IPS-NIHi11 (cell line): ENCODE results near the gene IST1.

ENCODE experiments used
- DNase-seq: peaks from one replicate; pipeline ENCODE4 v3.0.0; 2012; ENCODE audit warnings: mixed read lengths, low spot score

Gene IST1

DNA sequence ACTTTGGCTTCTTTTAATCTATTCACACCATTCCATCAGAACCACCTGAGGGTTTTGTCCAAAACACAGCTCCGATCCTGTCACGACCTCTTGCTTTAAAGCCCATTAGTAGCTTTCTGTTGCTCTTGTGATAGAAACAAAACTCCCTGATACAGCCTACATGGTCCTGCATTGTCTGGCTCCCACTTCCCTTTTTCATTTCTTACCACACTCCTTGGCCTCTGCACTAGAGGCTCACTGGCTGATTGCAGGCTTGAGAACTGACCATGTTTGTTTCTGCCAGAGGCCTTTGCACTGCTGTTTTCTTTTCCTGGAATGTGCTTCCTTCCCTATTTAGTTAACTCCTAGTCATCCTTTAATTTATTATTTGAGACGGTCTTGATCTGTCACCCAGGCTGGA lies 23.7 kb downstream of the IST1 start:
- DNase-seq = no peak

DNA sequence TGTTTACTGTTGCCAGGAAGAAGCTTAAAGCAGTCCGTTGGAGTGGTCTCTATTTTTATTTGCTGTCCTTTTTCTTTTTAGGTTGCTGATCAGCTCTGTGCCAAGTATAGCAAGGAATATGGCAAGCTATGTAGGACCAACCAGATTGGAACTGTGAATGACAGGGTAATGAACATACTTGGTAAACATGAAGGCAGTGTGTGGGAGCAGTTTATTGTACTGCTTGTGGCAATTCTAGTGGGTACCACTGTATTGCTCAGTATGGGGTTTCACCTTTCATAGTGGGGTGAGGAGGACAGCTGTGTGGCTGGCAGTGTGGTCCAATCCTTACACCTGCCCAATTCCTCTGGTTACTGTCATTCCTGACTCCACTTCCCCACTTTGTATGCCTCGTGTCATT lies 25.3 kb downstream of the IST1 start:
- DNase-seq = no peak

DNA sequence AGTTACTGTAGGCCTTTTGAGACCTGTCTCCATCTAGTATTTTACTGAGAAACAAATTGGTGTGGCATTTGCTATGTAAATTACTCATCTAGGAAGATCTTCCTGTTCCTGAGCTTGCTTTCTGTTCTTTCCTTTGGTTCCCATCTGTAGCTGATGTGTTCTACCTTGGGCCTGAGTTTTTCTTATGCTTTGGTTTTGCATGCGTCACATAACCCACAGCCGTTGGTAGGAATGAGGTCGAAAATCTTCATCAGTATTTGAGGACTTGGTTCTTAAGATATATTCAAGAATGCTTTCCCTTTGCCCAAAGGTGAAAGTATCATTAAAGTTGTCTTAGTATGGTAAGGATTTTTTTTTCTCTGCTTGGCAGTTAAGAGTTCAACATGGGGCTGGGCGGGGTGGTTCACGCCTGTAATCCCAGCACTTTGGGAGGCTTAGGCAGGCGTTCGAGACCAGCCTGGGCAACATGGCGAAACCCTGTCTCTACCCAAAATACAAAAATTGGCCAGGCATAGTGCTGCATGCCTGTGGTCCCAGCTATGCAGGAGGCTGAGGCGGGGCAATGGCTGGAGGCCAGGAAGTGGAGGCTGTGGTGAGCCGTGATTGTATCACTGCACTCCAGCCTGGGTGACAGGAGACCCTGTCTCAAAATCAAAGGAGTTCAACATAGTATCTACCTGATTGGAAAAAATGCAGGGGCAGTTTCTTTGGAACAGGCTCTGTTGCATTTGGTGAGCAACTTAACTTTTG lies 28.8 kb downstream of the IST1 start:
- no peak for DNase-seq

DNA sequence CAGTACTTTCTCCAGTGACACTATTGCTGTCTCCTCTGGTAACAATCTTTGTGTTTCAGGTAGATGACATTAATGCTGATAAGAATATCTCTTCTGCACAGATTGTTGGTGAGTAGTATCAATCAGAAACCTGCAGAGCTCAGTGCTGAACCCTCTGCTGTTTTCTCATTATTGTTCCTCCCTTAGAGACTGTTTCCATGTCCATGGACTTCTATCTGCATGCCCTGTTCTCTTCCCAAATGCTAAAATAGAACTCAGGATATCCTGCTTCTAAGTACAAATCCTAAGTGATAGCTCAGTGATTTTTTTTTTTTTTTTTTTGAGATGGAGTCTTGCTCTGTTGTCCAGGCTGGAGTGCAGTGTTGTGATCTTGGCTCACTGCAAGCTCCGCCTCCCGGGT lies 29.4 kb downstream of the IST1 start:
- no peak for DNase-seq

DNA sequence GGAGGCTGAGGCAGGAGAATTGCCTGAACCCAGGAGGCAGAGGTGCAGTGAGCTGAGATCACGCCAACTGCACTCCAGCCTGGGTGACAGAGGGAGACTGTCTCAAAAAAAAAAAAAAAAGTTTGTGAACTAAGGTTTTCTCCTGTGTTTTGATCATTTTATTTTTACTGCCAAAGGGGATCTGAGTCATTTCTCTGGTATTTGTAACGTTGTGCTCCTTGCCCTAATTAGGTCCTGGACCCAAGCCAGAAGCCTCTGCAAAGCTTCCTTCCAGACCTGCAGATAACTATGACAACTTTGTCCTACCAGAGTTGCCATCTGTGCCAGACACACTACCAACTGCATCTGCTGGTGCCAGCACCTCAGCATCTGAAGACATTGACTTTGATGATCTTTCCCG lies 32.1 kb downstream of the IST1 start:
- DNase-seq = no peak

DNA sequence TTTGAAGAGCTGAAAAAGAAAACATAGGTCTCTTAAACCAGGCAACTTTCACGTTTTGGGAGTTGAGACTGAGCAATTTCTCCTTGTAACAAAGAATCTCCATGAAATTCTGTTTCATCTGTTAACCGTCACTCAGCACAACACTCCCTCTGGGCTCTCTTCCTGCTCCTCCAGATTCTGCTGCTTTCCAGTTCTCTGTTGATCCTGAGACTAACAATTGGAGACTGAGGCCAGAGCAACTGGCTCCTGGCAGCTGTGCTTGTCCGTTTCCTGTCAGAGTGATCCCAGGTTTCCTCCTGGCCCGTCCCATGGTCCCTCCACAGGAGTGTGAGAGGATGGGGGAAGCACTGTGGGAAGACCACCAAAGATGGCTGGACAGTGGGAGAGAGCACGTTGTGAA lies 32.5 kb downstream of the IST1 start:
- no peak for DNase-seq

DNA sequence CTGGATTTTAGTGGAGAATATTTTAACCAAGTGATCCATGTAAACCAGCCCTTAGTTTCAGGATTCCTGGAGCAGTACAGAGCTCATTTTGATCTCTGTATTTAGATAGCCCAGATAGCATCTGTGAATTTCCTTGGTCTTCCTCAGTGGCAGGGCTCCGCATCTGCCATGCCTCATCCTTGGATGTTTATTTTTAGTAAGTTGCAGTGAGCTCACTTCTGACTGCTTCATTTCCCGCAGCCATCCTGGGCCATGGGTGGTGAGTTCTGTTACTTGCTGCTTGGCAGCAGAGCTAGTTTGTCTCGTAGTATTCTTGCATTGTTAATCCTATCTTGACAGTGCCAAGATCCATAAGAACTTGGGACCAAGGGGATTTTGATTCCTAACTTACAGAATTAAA lies 33.7 kb downstream of the IST1 start:
- no peak for DNase-seq

DNA sequence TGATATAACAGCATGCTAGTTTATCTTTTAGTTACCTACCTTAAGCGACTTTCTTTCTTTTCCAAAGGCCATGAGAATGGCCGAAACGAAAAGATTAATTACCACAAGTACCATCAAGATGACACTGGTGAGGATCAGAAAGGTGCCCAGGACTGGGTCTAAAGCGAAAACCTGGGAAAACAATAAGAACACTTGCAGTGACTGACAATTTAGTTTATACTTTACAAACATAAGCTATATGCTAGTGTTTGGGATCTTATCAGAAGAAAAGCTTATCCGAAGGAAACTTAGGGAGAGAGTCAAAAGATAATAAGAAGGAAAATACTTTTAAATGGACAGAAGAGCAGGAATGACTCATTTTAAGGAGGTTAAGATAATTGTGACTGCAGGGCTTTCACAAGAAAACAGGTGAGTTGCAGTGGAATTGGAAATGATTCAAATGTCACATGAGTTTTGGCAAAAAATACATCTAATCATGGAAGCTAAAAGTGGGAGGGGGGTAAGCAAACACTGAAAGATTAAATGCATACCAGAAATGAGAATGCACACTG lies 34.8 kb downstream of the IST1 start:
- no peak for DNase-seq

DNA sequence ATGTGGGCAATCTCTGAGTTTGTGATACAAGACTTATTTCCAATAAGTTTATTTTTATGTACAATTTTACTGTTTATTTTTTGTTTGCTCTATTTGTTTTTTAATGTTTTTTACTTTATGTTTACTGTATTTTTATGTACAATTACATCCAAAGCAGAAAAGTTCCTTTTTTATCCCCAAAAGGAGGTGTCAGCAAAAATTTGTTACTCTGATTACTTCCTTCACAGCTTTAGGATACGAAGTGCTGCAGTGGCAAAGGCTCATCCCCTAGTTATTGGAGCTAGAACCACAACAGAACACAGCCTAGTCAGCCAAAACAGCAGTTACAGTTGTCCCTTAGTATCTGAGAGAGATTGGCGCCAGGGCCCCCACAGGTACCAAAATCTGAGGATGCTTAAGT lies 35.7 kb downstream of the IST1 start:
- DNase-seq = no peak

DNA sequence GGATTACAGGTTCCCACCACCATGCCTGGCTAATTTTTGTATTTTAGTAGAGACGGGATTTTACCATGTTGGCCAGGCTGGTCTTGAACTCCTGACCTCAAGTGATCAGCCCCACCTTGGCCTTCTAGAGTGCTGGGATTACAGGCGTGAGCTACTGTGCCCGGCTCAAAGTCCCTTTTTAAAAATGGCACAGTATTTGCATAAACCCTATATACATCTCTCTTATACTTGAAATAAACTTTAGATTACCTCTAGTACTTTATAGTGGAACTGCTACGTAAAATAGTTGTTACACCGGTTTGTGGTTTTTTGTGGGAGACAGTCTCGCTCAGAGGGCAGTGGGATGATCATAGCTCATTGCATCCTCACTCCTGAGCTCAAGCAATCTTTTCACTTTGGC lies 36.3 kb downstream of the IST1 start:
- no peak for DNase-seq

DNA sequence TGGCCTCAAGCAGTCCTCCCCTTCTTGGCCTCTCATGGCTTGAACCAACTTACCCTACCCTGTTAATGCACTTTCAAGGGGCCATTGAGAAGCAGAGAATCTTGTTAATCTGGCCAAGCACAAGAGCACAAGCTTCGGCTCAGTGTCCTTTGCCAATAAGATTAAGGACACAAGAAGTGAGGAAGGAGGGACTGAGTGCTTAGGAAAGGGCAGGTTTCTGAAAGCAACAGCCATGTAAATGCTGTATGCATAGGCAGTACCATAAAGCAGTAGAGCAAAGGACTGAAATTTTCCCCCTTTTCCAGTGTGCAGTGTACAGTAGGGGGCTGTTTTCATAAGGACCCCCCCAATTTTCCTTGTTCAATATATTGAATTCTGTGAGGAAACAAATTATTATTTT lies 37.7 kb downstream of the IST1 start:
- DNase-seq = no peak

DNA sequence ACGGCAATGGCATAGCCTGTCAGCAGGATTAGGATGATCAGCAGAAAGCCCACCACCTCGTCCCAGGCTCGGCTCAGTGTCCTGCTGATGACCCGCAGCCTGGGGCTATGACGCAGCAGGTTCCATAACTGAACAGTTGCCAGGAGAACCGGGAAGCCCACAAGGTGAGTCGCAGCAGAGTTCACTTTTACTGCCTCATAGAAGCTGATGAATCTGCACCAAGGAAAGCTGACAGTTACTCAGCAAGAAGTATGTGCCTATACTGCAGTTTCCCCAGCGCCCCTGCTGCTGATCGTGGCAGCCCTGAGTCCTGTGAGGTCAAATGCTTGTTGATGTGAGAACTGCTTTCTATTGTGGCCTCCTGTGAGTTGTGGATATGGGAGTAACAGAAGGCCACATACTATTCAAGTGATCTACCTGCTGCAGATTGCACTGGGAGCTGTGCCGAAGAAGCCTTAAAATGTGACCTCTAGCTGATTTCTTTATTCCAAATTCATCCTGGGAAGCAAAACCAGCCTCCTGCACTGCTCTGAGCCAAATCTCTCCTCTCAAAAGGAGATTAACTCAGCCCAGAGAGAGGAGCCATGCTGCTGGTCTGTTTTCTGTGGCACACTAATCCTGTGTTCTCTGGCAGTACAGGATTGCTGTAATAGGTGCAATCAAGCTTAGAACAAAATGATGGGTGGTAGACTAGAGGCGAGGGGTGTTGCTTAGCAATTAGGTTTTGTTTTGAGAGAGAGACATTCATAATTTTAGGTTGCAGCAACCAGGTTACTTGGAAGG lies 38.8 kb downstream of the IST1 start:
- DNase-seq = no peak

DNA sequence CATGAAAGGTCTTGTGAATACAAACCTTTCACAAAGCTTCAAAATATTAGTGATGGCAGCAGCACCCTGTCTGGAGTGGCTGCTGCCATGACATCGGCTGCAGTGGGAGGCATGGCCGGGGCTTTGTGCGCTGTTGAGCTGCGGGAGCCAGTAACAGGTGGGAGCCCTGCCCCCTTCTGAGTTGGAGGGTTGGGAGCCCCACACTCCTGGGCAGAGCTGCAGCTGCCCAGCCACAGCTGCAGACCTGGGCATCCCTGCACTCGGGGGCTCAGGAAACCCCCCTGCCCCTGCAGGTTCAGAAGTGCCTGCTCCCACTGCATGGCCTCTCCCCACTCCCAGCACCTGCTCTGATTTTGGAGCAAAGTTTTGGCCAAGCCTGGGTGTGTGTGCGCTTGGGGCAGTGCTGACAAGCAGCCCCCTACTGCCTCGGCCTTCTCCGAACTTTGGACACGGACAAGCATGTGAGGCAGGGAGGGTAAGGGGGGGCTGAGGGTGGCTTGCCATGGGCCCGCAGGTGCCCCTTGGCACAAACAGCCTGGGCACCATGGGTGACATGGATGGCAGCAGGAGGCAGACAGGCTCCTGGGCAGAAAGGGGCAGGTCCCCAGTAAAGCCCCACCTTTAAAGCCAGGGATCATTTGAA lies 42.7 kb downstream of the IST1 start:
- DNase-seq = no peak

DNA sequence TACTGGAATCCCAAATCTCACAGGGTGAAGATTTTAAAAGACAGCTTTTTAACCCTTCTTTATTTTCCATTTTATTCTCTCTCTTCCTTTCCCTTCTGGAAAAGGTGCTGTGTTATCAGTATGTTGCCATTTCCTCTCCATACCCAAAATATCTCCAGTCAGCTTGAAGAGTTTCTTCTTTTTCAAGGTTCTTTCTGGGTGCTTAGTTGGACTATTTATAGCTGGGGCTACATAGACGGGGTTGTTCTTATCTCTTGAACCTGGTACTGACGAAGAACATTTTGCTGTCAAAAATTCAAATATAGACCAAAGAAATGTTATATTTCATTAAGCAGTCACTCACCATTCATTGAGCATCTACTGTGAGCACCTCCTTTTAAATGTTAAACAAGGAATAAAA lies 48.6 kb downstream of the IST1 start:
- no peak for DNase-seq

DNA sequence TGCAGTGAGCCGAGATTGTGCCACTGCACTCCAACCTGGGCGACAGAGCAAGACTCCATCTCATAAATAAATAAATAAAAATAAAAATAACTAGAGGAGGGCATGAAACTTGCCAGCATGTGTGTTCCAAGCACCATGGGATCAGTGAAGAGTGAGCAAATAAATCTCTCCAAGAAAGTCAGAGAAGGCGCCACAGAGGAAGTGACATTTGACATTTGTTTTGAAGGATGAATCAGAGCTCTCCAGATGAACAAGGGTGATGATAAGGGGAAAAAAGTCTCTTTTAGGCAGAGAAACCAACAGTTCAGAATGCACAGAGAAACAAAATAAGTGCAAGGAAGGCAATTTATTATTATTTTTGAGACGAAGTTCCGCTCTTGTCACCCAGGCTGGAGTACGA lies 50.3 kb downstream of the IST1 start:
- DNase-seq = no peak

DNA sequence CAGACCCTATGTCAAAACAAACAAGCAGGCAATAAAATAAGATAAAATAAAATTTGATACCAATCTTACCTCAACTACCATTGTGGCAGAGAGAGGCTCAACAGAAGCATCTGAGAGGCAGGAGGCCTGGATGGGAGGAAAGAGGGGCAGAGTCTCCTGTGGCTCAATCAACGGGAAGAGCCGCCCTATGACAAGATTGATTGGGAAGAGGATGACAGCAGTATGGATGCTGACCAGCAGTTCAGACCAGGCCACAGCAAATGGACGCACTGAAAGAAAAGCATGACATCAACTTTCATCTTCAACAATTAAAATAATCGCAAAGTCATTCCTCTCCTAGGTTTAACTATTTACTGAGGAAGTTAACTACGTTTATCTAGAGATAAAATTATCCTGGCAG lies 57.5 kb downstream of the IST1 start:
- DNase-seq = no peak

DNA sequence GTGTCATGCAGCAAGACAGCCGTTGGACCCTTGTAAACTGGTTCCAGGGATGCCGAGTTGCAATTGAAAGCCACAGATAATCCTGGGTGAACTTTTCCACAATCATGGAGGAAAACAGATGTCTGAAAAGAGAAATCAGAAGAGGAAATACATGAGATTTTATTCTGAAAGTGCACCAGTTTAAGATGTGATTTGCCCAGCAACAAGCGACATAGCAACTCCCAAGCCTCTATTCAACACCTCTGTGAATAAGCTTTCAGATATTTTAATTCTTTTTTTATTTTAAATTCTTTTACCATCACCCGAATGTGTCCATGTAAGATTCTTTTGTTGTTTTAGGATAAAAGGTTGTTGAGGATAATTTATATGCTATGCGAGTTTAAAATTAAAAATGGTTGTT lies 58.8 kb downstream of the IST1 start:
- DNase-seq = no peak

DNA sequence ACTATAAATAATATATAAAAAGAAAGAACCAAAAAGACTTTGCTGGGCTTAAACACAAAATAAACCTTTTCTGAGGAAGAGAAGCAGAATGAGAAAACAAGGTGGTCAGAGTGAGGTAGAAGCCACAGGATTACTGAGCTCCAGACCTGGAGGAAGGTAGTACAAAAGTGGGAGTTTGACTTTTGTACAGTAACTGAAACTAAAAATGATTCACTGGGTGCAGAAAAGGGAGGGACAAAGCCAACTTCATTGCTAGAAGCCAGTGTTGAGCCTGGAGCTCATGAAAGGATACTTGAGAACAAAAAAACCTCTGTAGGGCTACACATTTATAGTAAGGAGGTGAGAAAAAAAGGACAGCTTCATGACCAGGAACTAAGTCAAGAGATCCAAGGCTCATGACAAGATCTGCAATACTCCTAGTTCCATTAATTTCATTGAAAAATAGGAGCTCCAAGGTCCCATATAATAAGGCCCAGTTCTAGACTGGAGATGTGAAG lies 59.4 kb downstream of the IST1 start:
- DNase-seq = no peak

DNA sequence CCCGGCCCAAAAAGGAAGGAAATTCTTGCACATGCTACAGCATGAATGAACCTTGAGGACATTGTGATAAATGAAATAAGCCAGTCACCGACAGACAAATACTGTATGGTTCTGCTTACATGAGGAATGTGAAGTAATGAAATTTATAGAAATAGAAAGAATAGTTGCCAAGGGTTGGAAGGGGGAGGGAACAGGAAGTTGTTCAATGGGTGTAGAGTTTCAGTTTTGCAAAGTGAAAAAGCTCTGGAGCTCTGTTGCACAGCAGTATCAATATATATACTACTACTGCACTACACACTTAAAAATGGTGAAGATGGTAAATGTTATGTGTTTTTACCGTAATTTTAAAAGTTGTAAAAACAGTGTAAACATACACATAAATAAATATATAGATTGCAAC lies 61.2 kb downstream of the IST1 start:
- DNase-seq = no peak

DNA sequence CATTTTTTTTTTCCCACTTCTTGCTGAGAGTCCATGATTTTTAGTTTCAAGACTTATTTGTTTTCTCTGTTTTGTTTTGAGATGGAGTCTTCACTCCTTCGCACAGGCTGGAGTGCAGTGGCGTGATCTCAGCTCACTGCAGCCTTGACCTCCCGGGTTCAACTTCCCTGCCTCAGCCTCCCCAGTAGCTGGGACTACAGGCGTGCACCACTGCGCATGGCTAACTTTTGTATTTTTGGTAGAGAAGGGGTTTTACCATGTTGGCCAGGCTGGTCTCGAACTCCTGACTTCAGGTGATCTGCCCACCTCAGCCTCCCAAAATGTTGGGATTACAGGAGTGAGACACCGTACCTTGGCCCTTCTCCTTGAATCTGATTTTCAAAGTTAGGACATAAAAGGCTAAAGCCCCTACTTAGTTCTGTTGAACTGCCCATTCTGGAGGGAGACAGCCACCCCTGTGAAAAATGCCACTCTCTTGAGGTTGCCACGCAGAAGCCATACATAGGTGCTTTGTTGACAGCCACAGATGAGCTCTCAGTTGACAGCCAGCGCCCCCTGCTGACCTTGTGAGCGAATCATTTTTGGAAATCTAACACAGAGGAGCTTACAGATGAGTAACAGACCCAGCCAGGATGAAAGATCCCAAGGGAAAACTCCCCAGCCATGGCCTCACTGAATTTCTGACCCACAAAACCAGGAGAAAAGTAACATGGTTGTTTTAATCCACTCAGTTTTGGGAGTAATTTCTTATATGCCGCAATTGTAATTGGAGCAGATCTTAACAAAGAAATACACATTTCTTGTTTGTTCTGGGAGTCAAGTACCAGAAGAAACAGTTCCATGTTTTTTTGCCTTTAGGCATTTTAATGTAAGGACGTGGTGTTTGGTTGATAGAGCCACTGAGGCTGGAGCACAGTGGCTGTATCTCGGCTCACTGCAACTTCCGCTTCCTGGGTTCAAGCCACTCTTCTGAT lies 66.0 kb downstream of the IST1 start:
- peak; percentile 82 for DNase-seq

DNA sequence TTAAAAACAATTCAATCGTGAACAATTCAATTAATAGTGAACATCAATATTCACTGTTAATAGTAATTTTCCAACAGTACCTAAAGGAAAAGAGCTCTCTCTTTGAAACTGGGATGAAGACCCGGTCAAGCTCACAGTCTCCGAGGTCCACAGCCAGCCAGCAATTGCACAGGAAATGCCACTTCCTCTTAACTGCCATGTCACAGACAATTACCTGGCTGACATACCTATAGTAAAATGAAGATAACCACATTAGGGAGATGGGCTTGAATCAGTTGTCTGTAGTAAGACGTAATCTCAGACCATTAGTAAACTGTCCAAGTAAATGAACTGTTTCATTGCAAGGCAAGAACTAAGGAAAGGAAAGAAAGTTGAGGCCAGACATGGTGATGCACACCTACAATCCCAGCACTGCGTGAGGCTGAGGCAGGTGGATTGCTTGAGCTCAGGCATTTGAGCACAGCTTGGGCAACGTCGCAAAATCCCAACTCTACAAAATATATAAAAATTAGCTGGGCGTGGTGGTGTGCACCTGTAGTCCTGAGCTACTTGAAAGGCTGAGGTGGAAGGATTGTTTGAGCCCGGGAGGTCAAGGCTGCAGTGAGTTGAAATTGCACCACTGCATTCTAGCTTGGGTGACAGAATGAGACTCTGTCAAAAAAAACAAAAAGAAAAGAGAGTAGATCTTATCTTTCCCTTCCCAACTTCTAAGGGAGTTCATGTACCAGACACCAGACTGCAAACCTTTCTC lies 68.0 kb downstream of the IST1 start:
- no peak for DNase-seq
